ENCODE measurements around the gene VPS13D. TPM values are rescaled to one million over a fixed set of nuclear protein-coding genes. Genes with fewer than 3 reads are reported as not detected.

Gene VPS13D
- total and polyA plus RNA-seq, 4 donors = 10.2 to 68.3 (median 12.6) TPM

- TF ChIP-seq FOXA1 (IDR thresholded peaks at IDR 0.05) (no peak), ZBTB33 (IDR thresholded peaks at IDR 0.05) (no peak), JUND (IDR thresholded peaks at IDR 0.05) (no peak), FOXA2 (IDR thresholded peaks at IDR 0.05) (no peak), ATF3 (IDR thresholded peaks at IDR 0.05) (no peak), REST (IDR thresholded peaks at IDR 0.05) (no peak), TAF1 (conservative IDR thresholded peaks at IDR 0.05) (no peak), HNF4A (conservative IDR thresholded peaks at IDR 0.05) (no peak), EGR1 (IDR thresholded peaks at IDR 0.05; ENCODE audit: low read depth in 2 of 2) (no peak), RXRA (IDR thresholded peaks at IDR 0.05) (no peak), YY1 (IDR thresholded peaks at IDR 0.05) (no peak), RAD21 (IDR thresholded peaks at IDR 0.05) (no peak), SP1 (IDR thresholded peaks at IDR 0.05) (no peak)
- no peak for DNase-seq (ENCODE audit: low spot score)
- H3K9ac ChIP-seq (ENCODE audit: low read depth in 1 of 2, low read length in 2 of 2) = no peak overlapping the region
- 69% methylated on average over 4 of the region's 4 CpGs for WGBS
- peak overlapping the region; percentile 27 to 55 for H3K27ac ChIP-seq (ENCODE audit: low read depth in 1 of 2, low read length in 2 of 2)
- H3K9me3 ChIP-seq (ENCODE audit: control insufficient read depth in 4 of 4, low read length in 3 of 4) = no peaks in the 10 kb centered on the region
- no peaks in the 10 kb centered on the region for H3K36me3 ChIP-seq (ENCODE audit: control insufficient read depth in 4 of 4, insufficient read depth in 3 of 4, low read depth in 1 of 4, low read length in 3 of 4)
- H3K27me3 ChIP-seq (ENCODE audit: control insufficient read depth in 4 of 4, insufficient read depth in 4 of 4, low read length in 3 of 4) = no peaks in the 10 kb centered on the region
- H3K4me1 ChIP-seq (ENCODE audit: control insufficient read depth in 4 of 4, insufficient read depth in 4 of 4, low read length in 3 of 4) = peaks cover 31 to 71% (median 52%) of the 10 kb centered on the region in 4 donors
- no peak overlapping the region for H3K4me3 ChIP-seq (ENCODE audit: low read depth in 1 of 3, low read length in 3 of 3)
These were observed 47.3 kb upstream of the VPS13D start for GRCh38 chr1:12182410-12182984.

GRCh38 chr1:12183095-12183794, 46.6 kb upstream of the VPS13D start:
- H3K27ac ChIP-seq (ENCODE audit: low read depth in 1 of 2, low read length in 2 of 2) = peak overlapping the region; percentile 27 to 55
- H3K27me3 ChIP-seq (ENCODE audit: control insufficient read depth in 4 of 4, insufficient read depth in 4 of 4, low read length in 3 of 4) = no peaks in the 10 kb centered on the region
- H3K9me3 ChIP-seq (ENCODE audit: control insufficient read depth in 4 of 4, low read length in 3 of 4) = no peaks in the 10 kb centered on the region
- DNase-seq (ENCODE audit: low spot score) = no peak
- 84% methylated on average over 7 of the region's 7 CpGs for WGBS
- H3K36me3 ChIP-seq (ENCODE audit: control insufficient read depth in 4 of 4, insufficient read depth in 3 of 4, low read depth in 1 of 4, low read length in 3 of 4) = no peaks in the 10 kb centered on the region
- peak overlapping the region in 1 of 2 donors; percentile 22 for H3K9ac ChIP-seq (ENCODE audit: low read depth in 1 of 2, low read length in 2 of 2)
- H3K4me3 ChIP-seq (ENCODE audit: low read depth in 1 of 3, low read length in 3 of 3) = no peak overlapping the region
- H3K4me1 ChIP-seq (ENCODE audit: control insufficient read depth in 4 of 4, insufficient read depth in 4 of 4, low read length in 3 of 4) = peaks cover 32 to 71% (median 52%) of the 10 kb centered on the region in 4 donors
- TF ChIP-seq SP1 (IDR thresholded peaks at IDR 0.05) = no peak
- TF ChIP-seq REST (IDR thresholded peaks at IDR 0.05) = no peak
- TF ChIP-seq FOXA1 (IDR thresholded peaks at IDR 0.05) = no peak
- TF ChIP-seq MAX (IDR thresholded peaks at IDR 0.05) = no peak
- TF ChIP-seq RXRA (IDR thresholded peaks at IDR 0.05) = no peak
- no peak for TF ChIP-seq EGR1 (IDR thresholded peaks at IDR 0.05; ENCODE audit: low read depth in 2 of 2)
- no peak for TF ChIP-seq TAF1 (conservative IDR thresholded peaks at IDR 0.05)
- no peak for TF ChIP-seq ATF3 (IDR thresholded peaks at IDR 0.05)
- TF ChIP-seq CTCF (IDR thresholded peaks at IDR 0.05; ENCODE audit: low read depth, low read length, missing input control) = no peak
- TF ChIP-seq GABPA (IDR thresholded peaks at IDR 0.05 in 1 of 2, conservative IDR thresholded peaks at IDR 0.05 in 1 of 2) = no peak

Measured in liver (tissue), 9 donors.